NB4 (cell line): ENCODE data around the gene GNA12.
"Not testable (repeated sequence)": the region's sequence is repeated elsewhere in the genome, so short reads cannot be mapped to it uniquely, and the experiment has no call there.

Experiments used
- CTCF ChIP-seq: IDR thresholded peaks from one replicate; pipeline ENCODE4 v1.5.1; 2012; ENCODE audit warnings: low read depth, low read length
- POLR2A ChIP-seq: IDR thresholded peaks from 2 replicates; pipeline ENCODE4 v1.6.1; 2011; ENCODE audit warnings: mild to moderate bottlenecking; ENCODE audit not compliant: insufficient read length; ENCODE audit errors: extremely low read depth

- not testable (repeated sequence) for TF ChIP-seq CTCF, POLR2A
Measured at GRCh38 chr7:2693420-2694121, 150.5 kb downstream of the GNA12 start.
